ENCODE data around the gene POLD1.

POLD1 gene

DNA sequence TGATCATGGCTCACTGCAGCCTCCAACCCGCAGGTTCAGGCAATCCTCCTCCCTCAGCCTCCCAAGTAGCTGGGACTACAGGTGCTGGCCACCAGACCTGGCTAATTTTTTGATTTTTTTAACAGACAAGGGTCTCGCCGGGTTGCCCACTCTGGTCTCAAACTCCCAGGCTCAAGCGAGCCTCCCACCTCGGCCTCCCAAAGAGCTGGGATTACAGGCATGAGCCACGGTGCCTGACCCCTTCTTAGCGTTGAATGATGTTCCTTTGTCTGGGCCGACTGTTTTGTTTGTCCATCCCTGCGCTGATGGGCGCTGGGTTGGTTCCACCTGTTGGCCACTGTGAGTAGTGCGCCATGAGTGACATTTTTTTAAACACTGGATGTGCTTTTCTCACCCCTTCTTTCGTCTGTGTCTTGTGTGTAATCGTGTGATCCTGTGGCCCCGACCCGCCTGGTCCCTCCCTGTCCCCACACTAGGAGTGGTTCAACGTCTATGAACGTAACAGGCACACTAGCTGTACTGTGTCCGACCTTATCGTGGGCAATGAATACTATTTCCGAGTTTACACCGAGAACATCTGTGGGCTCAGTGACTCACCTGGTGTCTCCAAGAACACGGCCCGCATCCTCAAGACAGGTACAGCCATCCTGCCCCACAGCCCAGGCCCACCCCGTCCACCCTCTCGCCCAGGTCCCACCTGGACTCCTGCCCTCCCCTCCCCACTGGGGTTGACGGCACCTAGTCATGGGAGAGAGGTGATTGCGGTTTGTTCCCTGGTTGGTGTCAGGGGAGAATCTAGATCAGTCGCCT is 77.1 kb downstream of the POLD1 start:
- DNase-seq (ENCODE audit: low read depth in 2 of 3, low spot score in 2 of 3) = peak; percentile 23 to 43 (median 38)

DNA sequence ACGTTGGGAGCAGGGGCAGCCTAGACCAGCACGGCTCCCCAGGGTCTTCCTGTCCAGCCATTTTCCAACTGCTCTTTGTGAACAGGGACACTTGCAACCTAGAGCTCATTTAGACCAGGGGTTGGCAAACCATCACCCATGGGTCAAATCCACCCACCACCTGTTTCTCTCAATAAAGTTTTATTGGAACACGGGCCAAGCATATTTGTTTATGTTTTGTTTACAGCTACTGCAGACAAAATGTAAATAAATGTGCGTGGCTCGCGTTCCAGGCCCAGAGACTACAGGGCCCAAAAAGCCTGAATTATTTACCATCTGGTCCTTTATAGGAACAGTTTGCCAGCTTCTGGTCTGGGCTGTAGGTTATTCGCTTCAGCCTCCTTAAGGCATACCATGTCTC is 78.8 kb downstream of the POLD1 start:
- no peak for DNase-seq (ENCODE audit: low read depth in 2 of 3, low spot score in 2 of 3)

DNA sequence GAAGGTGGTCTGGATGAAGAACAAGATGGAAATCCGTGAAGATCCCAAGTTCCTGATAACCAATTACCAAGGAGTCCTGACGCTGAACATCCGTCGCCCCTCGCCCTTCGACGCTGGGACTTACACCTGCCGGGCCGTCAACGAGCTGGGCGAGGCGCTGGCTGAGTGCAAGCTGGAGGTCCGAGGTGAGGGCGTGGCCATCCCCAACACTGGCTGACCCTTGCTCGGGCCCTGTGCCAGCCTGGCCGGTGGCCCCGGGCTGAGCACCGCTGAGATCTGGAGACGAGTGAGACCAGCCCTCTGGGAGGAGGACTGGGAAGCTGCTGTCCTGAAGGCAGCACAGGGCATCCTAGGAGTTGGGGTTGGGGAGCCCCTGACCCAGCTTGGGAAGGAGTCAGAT is 80.2 kb downstream of the POLD1 start:
- no peak for DNase-seq (ENCODE audit: low read depth in 2 of 3, low spot score in 2 of 3)

DNA sequence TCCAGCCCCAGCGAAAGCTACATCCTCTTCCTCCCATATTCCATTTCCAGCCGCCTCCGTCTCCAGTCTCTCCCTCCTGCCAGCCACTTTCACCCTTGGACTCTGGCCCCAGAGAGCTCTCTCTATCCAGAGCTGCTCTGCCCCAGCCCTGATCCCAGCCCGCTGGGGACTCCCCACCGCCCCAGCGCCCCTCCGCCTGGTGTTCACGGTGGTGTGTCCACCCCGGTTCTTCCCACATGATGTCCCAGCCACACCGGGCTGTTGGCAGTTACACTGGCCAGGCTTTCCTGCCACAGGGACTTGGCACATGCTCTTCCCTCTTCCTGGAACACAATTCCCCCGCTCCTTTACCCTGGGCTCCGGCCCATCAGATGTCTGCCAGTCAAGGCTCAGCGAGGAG is 80.9 kb downstream of the POLD1 start:
- DNase-seq (ENCODE audit: low read depth in 2 of 3, low spot score in 2 of 3) = no peak

DNA sequence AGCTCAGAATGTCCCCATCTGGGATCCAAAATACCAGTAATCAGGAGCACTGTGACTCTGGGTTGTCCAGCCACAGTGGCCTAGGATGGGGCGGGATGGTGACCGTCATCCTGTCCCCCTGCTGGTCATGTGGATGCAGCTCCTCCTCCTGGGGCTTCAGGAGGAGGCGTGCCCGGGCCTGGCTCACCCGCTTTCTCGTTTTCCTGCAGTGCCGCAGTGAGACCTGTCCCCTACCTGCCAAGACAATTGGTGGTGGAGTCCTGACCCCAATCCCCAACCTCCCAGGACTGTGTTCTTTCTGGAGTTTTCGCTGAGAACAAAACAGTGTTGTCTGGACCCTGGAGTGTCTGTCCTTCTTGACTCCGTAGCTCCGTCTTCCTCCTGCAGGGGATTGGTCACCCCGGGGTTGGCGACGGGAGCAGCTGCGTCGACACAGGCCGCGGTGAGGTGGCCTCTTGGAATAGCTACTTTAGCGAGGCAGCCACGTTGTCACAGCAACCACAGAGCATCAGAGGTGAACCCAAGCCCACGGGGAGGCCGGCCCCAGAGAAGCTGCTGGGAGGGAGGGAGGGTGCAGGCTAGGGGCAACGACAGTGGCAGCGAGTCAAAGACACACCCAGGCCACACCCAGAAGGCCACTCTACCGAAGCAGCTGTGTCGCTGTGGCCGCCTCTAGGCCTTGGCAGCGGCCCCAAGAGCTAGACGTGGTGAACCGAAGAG is 82.0 kb downstream of the POLD1 start:
- no peak for DNase-seq (ENCODE audit: low read depth in 2 of 3, low spot score in 2 of 3)

DNA sequence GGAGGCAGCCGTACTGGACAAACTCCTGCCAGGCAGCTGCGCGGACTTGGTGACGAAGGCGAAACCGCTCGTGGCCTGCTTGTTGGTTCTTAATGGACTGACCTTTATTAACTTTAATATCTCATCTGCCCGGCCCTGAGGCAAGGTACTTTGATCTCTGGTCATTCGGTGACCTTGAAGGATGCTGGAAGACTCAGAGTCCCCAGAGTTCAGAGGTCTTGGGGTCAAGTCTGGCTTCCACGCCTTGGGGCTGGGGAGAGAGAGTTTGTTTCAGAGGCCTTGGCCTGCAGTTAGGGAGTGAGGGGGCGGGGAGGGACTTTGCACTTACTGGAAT is 82.5 kb downstream of the POLD1 start:
- no peak for DNase-seq (ENCODE audit: low read depth in 2 of 3, low spot score in 2 of 3)

DNA sequence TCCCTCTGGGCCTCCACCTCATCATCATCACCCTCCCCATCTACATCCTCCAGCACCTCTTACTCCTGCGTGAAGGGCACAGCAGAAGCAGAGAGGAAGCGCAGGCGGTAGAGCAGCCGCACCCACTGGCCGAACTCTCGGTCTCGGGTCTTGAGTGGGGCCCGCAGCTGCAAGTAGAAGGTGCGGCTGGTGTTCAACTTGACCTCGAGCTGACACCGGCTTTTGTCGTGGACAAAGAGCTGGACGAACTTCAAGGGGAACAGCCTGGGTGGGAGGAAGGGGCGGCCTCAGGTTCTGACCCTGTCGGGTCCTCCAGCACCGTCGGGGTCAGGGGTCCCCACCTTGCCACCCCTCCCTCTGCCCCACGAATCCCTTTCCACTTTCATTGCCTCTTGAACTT is 83.4 kb downstream of the POLD1 start:
- no peak for DNase-seq (ENCODE audit: low read depth in 2 of 3, low spot score in 2 of 3)

All from activated CD8-positive, alpha-beta memory T cell treated with anti-CD3 and anti-CD28 coated beads for 48 hours (primary cell).